ENCODE measurements around the gene DNAJB14.

DNAJB14 gene

GRCh38 chr4:99946356-99947189 is at the start of gene DNAJB14:
DNAJB14 (minus strand) TSS chr4:99946618; CDS start chr4:99946571, 47 bp downstream.
- TF ChIP-seq Cebpa-rat (IDR thresholded peaks at IDR 0.05) = no peak
- Histone ChIP-seq H3K27ac (peak within 1 kb of the TSS; percentile 65 to 93 (median 90)), H4K20me1 (peaks cover 29 to 78% (median 62%) of the 10 kb centered on the region in 11 experiments; a peak in 20 of 22 replicates), H3K9ac (peak within 1 kb of the TSS; percentile 89 to 99 (median 97)), H3K4me1 (peaks cover 43 to 61% (median 52%) of the 10 kb centered on the region in 10 experiments), H3K27me3 (no peaks in the 10 kb centered on the region), H3K36me3 (peaks cover 6 to 45% (median 35%) of the 10 kb centered on the region in 11 experiments; a peak in 21 of 22 replicates), H3K9me3 (replicated peaks in 1 of 11) (peaks cover 0 to 10% (median 5%) of the 10 kb centered on the region in 11 experiments; a peak in 7 of 22 replicates), H3K4me2 (peak within 1 kb of the TSS; percentile 85 to 98 (median 92)), H3K4me3 (peak within 1 kb of the TSS; percentile 70 to 95 (median 89))

GRCh38 chr4:99991741-99992140 is 45.3 kb upstream of the DNAJB14 start:
- H3K4me3 ChIP-seq = no peak overlapping the region
- no peak for TF ChIP-seq Cebpa-rat (IDR thresholded peaks at IDR 0.05)
- peaks cover 0 to 4% (median 0%) of the 10 kb centered on the region in 11 experiments; a peak in 1 of 22 replicates for H3K9me3 ChIP-seq (replicated peaks in 1 of 11)
- peak overlapping the region in 6 of 11 experiments; percentile 17 to 47 (median 38); a peak in 8 of 22 replicates for H3K4me2 ChIP-seq
- H3K9ac ChIP-seq = no peak overlapping the region
- no peaks in the 10 kb centered on the region for H3K36me3 ChIP-seq
- no peaks in the 10 kb centered on the region for H4K20me1 ChIP-seq
- peaks cover 0 to 16% (median 9%) of the 10 kb centered on the region in 10 experiments; a peak in 8 of 20 replicates for H3K4me1 ChIP-seq
- no peaks in the 10 kb centered on the region for H3K27me3 ChIP-seq
- no peak overlapping the region for H3K27ac ChIP-seq

- peaks cover 0 to 4% (median 0%) of the 10 kb centered on the region in 11 experiments; a peak in 1 of 22 replicates for H3K9me3 ChIP-seq (replicated peaks in 1 of 11)
- no peak overlapping the region for H3K9ac ChIP-seq
- no peaks in the 10 kb centered on the region for H3K27me3 ChIP-seq
- H3K4me2 ChIP-seq = no peak overlapping the region
- peaks cover 0 to 16% (median 9%) of the 10 kb centered on the region in 10 experiments; a peak in 8 of 20 replicates for H3K4me1 ChIP-seq
- H3K4me3 ChIP-seq = no peak overlapping the region
- no peak for TF ChIP-seq Cebpa-rat (IDR thresholded peaks at IDR 0.05)
- no peaks in the 10 kb centered on the region for H4K20me1 ChIP-seq
- H3K36me3 ChIP-seq = no peaks in the 10 kb centered on the region
- H3K27ac ChIP-seq = no peak overlapping the region
Measured at GRCh38 chr4:99987681-99988080, 41.3 kb upstream of the DNAJB14 start.

- Histone ChIP-seq H4K20me1 (no peaks in the 10 kb centered on the region), H3K27me3 (no peaks in the 10 kb centered on the region), H3K9me3 (replicated peaks in 1 of 11) (peaks cover 0 to 4% (median 0%) of the 10 kb centered on the region in 11 experiments; a peak in 1 of 22 replicates), H3K4me1 (peaks cover 0 to 10% (median 5%) of the 10 kb centered on the region in 10 experiments; a peak in 8 of 20 replicates), H3K4me2 (no peak overlapping the region), H3K36me3 (no peaks in the 10 kb centered on the region), H3K27ac (no peak overlapping the region), H3K4me3 (no peak overlapping the region), H3K9ac (no peak overlapping the region)
- TF ChIP-seq Cebpa-rat (IDR thresholded peaks at IDR 0.05) = no peak
Measured at GRCh38 chr4:99986792-99987191, 40.4 kb upstream of the DNAJB14 start.

- no peaks in the 10 kb centered on the region for H4K20me1 ChIP-seq
- no peaks in the 10 kb centered on the region for H3K9me3 ChIP-seq (replicated peaks in 1 of 11)
- no peak overlapping the region for H3K4me3 ChIP-seq
- H3K4me1 ChIP-seq = no peaks in the 10 kb centered on the region
- no peaks in the 10 kb centered on the region for H3K36me3 ChIP-seq
- H3K27ac ChIP-seq = no peak overlapping the region
- TF ChIP-seq Cebpa-rat (IDR thresholded peaks at IDR 0.05) = no peak
- no peak overlapping the region for H3K9ac ChIP-seq
- H3K4me2 ChIP-seq = no peak overlapping the region
- no peaks in the 10 kb centered on the region for H3K27me3 ChIP-seq
Measured at GRCh38 chr4:99983289-99983943, 37.0 kb upstream of the DNAJB14 start.

- H3K27me3 ChIP-seq = no peaks in the 10 kb centered on the region
- no peak overlapping the region for H3K4me3 ChIP-seq
- H3K4me1 ChIP-seq = no peaks in the 10 kb centered on the region
- no peak overlapping the region for H3K4me2 ChIP-seq
- no peaks in the 10 kb centered on the region for H3K36me3 ChIP-seq
- no peak overlapping the region for H3K27ac ChIP-seq
- no peak for TF ChIP-seq Cebpa-rat (IDR thresholded peaks at IDR 0.05)
- H4K20me1 ChIP-seq = no peaks in the 10 kb centered on the region
- H3K9ac ChIP-seq = no peak overlapping the region
- no peaks in the 10 kb centered on the region for H3K9me3 ChIP-seq (replicated peaks in 1 of 11)
Measured at GRCh38 chr4:99979872-99980271, 33.5 kb upstream of the DNAJB14 start.

GRCh38 chr4:99971453-99972111 is 25.2 kb upstream of the DNAJB14 start:
- no peak for TF ChIP-seq Cebpa-rat (IDR thresholded peaks at IDR 0.05)
- H3K36me3 ChIP-seq = no peaks in the 10 kb centered on the region
- no peaks in the 10 kb centered on the region for H4K20me1 ChIP-seq
- H3K9ac ChIP-seq = no peak overlapping the region
- H3K4me3 ChIP-seq = no peak overlapping the region
- H3K27me3 ChIP-seq = no peaks in the 10 kb centered on the region
- no peak overlapping the region for H3K27ac ChIP-seq
- no peaks in the 10 kb centered on the region for H3K4me1 ChIP-seq
- 0 out of 22 replicates have a peak, but pooled peaks cover 0 to 4% (median 0%) of the 10 kb centered on the region in 11 experiments for H3K9me3 ChIP-seq (replicated peaks in 1 of 11)
- no peak overlapping the region for H3K4me2 ChIP-seq

GRCh38 chr4:99968330-99968729 is 21.9 kb upstream of the DNAJB14 start:
- Histone ChIP-seq H3K36me3 (no peaks in the 10 kb centered on the region), H3K4me2 (no peak overlapping the region), H3K4me3 (no peak overlapping the region), H3K27ac (no peak overlapping the region), H4K20me1 (no peaks in the 10 kb centered on the region), H3K9me3 (replicated peaks in 1 of 11) (0 out of 22 replicates have a peak, but pooled peaks cover 0 to 4% (median 0%) of the 10 kb centered on the region in 11 experiments), H3K4me1 (no peaks in the 10 kb centered on the region), H3K27me3 (no peaks in the 10 kb centered on the region), H3K9ac (no peak overlapping the region)
- TF ChIP-seq Cebpa-rat (IDR thresholded peaks at IDR 0.05) = no peak

GRCh38 chr4:99966692-99967091 is 20.3 kb upstream of the DNAJB14 start:
- H3K27ac ChIP-seq = no peak overlapping the region
- TF ChIP-seq Cebpa-rat (IDR thresholded peaks at IDR 0.05) = no peak
- no peak overlapping the region for H3K9ac ChIP-seq
- H3K9me3 ChIP-seq (replicated peaks in 1 of 11) = no peaks in the 10 kb centered on the region
- H3K4me1 ChIP-seq = peaks cover 0 to under 1% (median 0%) of the 10 kb centered on the region in 10 experiments; a peak in 2 of 20 replicates
- no peaks in the 10 kb centered on the region for H3K27me3 ChIP-seq
- H3K4me2 ChIP-seq = no peak overlapping the region
- H3K36me3 ChIP-seq = no peaks in the 10 kb centered on the region
- H4K20me1 ChIP-seq = no peaks in the 10 kb centered on the region
- H3K4me3 ChIP-seq = no peak overlapping the region
